Measurements from ENCODE around the gene DEUP1.
"Not testable (repeated sequence)": the region's sequence is repeated elsewhere in the genome, so short reads cannot be mapped to it uniquely, and the experiment has no call there.

Gene DEUP1

DNA sequence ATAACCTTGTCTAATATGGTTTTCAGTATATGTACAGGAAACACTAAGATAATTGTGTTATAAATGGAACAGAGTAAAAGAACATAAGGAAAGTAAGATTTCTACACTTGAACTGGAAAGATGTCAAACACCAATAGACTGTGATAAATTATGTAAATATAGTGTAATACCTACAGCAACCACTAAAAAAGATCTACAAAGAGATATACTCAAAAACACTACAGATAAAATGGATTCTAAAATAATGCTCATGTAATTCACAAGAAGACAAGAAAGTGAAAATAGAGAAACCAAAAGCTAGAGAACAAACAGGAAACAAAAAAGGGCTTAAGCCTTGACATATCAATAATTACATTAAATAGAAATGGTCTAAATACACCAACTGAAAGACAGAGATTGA lies 30.9 kb downstream of the DEUP1 start:
- DNase-seq = no peak

DNA sequence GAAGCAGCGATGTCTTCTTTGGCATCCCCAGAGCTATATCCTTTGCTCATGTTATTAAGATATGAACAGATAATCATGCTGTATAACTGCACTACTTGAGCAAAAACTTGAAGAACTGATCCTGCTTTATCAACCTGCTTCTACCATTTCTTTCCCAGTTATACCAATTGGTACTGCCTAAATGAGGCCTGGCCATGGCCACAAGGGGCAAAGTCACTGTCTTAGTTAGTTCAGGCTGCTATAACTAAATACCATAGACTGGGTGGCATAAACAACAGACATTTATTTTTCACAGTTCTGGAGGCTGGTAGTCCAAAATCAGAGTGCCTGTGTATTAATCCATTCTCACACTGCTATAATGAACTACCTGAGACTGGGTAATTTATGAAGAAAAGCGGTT lies 37.5 kb downstream of the DEUP1 start:
- no peak for DNase-seq

DNA sequence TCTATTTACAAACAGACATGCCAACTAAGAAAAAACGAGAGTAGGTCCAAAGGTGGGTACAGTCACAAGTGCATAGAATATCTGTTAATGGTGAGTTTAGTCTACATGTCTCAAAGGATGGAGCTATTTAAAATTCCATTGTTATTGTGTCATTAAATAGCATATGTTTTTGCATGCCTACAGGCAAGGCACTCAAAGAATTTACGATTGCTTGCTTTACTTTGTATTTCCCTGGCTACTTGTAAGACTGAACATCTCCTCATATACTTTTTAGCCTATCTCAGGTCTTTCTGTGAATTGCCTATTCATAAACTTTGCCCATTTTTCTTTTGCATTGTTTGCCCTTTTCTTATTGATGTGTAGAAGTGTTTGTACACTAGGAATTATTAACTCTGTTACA lies 39.7 kb downstream of the DEUP1 start:
- no peak for DNase-seq

DNA sequence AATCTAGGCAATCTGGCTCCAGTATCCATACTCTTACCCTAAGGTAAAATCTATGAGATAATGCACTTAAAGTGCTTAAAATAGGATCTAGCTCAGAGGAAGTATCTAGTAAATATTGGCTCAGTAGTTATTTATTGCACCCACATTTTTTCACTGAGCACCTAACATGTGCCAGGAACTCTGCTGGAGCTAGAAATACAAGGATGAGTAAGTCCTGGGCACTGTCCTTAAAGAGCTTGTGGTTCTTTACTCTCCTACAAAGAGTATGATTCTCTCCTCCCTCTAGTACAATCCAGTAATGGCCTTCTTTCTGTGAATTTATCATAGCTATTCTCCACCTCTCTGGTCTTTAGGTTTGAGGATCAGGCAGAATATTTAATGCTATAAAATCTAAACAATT lies 59.2 kb downstream of the DEUP1 start:
- DNase-seq = no peak

DNA sequence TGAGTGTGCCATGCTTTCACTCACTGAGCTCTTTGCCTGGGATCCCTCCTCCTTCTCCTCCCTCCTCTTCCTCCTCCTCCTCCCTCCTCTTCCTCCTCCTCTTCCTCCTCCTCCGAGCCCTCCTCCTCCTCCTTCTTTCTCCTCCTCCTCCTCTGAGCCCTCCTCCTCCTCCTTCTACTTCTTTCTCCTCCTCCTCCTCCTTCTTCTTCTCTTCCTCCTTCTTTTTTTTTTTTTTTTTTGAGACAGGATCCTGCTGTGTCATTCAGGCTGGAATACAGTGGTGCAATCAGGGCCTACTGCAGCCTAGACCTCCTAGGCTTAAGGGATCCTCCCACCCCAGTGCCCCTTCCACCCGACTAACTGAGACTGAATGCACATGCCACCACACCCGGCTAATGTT lies 62.3 kb downstream of the DEUP1 start:
- DNase-seq = no peak

DNA sequence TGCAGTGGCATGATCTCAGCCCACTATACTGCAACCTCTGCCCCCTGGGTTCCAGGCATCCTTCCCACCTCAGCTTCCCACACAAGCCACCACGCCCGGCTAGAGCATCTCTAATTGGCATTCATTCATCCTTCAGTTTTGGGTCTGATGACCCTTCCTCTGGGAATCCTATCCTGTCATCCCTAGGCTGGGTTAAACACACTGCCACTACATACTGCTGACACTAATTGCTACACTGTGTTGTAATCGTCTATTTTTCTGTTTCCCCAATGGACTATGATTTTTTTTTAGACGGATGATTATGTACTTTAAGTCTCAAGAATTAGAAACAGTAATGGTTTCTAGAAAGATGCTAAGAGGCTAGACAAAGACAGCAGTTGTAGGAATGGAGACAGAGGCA lies 62.8 kb downstream of the DEUP1 start:
- DNase-seq = no peak

DNA sequence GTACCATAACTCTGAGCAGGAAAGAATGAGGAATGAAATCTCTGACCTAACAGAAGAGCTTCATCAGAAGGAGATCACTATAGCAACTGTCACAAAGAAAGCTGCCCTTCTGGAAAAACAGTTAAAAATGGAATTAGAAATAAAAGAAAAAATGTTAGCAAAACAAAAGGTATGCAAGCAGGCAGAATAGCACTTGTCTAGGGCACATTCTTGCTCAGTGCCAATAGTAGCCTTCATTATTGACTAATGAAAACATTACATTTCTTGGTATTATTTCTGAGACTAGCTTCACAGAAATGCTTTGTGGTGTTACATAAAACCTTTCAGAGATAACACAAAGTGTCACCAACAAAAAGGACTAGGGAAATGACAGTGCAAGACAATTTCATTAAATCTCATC lies 63.9 kb downstream of the DEUP1 start:
- DNase-seq = no peak

DNA sequence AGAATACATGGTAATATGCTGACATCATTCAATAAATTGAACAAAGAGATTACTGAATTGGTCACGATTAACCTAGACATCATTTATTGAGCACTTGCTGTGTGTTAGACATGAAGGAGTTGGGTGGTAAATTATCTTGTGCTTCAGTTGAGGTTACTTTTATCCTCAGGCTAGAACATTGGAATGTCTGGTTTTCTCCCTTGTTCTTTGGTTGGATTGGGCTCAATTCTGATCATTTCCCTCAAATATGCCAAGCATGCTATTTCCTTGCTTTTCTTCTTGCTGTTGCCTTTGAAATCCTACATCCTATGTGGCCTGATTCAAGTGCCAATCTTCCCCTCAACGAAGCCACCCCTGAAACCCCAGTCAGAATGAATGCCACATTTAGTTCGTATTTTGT lies 65.8 kb downstream of the DEUP1 start:
- no peak for DNase-seq

DNA sequence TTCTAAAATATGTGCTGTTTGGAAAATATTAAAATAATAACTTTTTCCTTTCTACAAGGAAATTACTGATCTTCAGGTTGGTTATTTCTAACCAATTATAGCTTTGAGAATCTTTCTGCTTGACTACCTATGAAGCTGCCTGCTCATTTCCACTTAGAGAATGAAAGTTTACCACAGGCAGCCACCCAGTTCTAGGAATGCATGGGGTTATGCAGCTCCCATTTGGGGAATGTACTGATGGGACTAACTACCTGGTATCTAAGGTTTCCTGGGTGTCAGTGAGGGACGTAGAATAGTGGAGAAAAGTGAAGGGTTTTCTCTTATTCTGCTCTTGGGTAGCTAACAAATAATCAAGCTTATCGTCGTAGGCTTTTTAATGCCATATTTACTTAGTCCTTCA lies 73.4 kb downstream of the DEUP1 start:
- DNase-seq = no peak

DNA sequence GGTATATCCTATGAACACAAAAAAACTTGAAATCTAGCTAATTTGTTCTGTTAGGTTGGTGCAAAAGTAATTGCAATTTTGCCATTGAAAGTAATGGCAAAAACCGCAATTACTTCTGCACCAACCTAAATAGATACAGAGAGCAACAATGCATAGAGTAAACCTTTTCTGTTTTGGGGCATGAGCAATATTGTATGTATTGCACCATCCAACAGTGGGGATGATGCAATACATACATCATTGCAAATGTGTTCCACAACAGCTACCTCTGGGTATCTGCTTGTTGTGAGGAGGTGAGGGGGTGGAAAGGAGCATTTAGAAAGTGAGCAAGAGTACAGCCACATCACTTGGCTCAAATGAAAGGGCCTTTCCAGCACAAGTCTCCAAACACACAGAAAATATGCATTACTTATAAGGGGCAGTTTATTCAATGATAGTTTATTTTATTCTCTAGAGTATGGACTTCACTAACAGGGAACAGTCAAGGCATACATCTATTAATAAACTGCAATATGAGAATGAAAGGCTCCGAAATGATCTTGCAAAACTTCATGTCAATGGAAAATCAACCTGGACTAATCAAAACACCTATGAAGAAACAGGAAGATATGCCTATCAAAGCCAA lies 77.3 kb downstream of the DEUP1 start:
- DNase-seq = no peak

DNA sequence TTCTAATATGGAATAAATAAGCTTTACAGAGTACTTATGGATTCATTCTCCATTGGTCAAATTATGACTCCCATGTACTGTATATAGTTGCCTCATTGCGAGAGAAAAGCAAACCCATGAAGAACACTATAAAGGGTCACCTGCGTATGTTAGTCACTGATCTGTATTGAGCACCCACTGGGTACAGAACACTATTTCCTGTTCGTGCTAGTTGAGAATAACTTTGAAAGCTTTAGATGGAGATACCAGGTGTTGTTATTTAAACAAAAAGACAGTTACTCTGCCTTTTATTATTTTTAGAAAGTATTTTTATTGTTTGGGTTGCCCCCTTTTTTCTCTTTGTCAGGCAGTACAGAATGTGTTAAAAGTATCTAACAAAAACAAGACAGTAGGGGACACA lies 79.9 kb downstream of the DEUP1 start:
- DNase-seq = no peak

DNA sequence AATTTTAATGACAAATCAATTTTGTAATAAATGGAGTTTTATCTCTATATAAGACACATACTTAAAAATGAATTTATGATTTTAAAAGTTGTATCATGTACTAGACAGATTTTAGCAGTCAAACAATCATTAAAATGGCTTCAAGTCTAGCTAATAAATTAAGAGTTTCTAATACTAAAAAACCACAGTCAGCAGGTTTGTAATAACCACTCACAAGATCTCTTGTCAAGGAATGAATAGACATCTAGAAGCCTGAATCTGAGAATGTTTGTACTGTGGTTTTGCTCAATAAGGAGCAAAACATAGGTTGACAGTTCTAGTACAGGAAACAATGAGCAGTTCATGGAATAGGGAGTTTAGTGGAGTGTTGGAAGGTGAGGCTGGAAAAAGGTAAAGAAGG lies 81.2 kb downstream of the DEUP1 start:
- DNase-seq = no peak

DNA sequence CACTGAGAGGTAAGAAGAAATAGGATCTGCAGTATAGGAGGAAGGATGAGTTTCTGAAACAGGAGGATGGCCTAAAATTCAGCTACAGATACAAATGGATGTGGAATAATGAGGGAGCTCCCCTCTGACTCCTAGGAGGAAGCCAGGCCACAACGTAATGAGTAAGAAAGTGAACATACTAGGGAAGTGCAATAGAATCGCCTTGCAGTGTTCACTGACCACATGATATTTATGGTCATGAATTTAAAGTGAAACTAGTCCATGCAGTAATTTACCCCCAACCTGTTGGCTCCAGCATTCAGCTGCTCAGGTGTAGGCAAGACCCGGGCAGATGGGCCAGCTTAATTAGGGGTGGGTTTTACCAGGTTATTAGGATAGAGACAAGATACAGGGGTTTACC lies 101.7 kb downstream of the DEUP1 start:
- DNase-seq = no peak

DNA sequence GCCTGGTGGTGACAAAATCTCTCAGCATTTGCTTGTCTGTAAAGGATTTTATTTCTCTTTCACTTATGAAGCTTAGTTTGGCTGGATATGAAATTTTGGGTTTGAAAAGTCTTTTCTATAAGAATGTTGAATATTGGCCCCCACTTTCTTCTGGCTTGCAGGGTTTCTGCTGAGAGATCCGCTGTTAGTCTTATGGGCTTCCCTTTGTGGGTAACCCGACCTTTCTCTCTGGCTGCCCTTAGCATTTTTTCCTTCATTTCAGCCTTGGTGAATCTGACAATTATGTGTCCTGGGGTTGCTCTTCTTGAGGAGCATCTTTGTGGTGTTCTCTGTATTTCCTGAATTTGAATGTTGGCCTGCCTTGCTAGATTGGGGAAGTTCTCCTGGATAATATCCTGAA lies 112.7 kb downstream of the DEUP1 start:
- not testable (repeated sequence) for DNase-seq

DNA sequence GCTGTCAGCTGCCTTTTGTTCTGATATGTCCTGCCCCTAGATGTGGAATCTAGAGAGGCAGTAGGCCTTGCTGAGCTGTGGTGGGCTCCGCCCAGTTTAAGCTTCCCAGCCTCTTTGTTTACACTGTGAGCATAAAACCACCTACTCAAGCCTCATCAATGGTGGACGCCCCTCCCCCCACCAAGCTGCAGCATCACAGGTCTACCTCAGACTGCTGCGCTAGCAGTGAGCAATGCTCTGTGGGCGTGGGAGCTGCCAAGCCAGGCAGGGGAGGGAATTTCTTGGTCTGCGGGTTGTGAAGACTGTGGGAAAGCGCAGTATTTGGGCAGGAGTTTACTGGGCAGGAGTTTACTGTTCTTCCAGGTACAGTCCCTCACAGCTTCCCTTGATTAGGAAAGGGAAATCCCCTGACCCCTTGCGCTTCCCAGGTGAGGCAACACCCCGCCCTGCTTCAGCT lies 114.1 kb downstream of the DEUP1 start:
- DNase-seq = no peak

DNA sequence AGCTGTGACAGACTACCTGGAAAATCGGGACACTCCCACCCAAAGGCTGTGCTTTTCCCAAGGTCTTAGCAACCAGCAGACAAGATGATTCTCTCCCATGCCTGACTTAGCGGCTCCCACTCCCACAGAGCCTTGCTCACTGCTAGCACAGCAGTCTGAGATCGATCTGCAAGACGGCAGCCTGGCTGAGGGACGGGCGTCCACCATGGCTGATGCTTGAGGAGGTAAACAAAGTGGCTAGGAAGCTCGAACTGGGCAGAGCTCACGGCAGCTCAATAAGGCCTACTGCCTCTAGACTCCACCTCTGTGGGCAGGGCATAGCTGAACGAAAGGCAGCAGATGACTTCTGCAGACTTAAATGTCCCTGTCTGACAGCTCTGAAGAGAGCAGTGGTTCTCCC lies 127.7 kb downstream of the DEUP1 start:
- DNase-seq = no peak

DNA sequence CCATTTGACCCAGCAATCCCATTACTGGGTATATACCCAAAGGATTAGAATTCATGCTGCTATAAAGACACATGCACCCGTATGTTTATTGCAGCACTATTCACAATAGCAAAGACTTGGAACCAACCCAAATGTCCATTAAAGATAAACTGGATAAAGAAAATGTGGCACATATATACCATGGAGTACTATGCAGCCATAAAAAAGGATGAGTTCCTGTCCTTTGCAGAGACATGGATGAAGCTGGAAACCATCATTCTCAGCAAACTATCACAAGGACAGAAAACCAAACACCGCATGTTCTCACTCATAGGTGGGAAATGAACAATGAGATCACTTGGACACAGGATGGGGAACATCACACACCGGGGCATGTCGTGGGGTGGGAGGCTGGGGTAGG lies 133.1 kb downstream of the DEUP1 start:
- DNase-seq = not testable (repeated sequence)

DNA sequence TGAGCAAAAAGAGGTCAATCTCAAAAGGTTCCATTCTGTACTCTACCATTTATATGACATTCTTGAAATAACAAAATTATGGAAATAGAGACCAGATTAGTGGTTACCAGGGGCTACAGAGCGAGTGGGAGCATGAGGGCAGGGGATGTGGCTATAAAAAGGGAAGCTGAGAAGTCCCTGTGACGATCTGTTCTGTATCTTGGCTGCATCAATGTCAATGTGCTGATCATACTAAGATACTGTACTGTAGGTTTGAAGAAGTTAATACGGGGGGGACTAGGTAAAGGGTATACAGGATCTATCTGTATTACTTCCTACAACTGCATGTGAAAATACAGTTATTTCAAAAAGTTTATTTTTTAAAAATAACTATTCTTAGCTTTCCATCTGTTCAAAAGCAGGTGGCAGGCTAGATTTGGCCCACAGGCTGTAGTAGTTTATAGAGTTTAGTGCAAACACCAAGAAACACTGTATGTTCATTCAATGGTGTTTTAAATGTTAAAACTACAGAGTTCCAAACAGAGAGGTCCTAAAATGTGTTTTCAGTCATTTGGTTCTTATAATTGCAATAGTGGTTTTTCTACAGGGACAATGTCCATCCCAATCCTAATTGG lies 134.5 kb downstream of the DEUP1 start:
- no peak for DNase-seq

DNA sequence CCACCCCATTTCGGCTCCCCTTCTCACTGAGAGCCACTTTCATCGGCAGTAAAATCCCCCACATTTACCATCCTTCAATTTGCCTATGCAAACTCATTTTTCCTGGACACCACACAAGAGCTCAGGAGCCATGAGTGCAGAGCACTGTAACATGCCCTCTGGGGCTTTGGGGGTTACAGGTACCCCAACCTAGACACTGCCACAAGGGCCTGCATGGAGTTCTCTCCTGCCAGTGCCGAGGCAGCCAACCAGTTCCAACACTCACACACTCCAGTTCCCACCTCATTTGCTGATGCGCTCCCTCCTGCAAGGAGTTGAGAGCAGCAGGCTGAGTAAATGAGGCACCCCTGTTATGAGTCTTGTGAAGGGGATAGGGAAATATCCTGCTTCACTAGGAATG lies 136.5 kb downstream of the DEUP1 start:
- DNase-seq = no peak

DNA sequence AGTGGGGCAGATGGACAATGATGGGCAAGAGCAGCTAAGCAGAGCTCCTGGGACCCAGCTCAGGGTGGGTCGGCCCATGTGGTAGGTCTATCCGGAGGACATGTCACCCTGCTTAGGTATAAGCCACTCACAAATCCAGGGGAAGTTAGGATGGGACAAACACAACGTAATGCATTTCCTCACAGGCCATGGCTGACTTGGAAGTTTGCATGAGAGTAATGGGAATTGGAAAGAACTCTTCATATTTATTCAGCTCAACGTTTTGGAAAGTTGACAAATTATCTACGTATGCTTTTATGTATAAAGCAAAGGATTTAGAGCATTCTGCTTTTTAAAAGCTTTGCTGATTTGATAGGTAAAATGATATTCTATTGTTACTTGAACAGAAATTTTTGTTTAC lies 137.7 kb downstream of the DEUP1 start:
- DNase-seq = no peak

DNA sequence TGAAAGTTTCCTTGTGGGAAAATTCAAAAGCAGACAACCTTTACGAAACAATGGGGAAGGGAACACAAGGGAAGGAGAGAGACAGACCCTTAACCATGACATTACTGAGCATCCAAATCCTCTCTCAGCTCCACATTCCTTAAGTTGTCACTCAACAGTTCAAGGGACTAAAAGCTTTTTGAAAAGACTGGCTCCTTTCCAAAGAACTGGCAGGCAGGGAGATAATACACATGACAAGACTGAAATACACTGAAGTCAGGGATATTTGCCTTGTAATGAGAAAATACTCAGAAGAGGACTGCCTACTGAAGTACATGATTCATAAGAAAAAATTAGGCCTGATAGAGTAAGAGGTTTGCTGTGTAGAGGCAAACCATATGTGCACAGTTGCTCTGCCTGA lies 143.6 kb downstream of the DEUP1 start:
- DNase-seq = no peak

DNA sequence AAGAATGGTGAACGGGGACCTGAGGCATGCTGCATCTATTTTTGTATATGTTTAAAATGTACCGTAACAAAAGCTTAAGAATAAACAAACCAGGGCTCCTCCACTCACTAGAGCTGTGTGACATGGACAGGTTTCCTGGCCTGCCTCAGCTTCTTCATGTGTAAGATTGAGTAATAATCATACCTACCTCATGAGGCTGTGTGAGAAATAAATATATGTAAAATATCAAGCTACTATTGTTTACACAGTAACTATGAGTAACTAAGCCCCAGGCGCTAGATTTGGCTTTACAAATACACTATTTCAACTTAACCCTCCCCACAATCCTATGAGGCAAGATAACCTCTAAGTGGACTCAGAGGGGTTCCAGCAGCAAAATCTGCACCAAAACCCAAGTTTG lies 146.3 kb downstream of the DEUP1 start:
- no peak for DNase-seq

DNA sequence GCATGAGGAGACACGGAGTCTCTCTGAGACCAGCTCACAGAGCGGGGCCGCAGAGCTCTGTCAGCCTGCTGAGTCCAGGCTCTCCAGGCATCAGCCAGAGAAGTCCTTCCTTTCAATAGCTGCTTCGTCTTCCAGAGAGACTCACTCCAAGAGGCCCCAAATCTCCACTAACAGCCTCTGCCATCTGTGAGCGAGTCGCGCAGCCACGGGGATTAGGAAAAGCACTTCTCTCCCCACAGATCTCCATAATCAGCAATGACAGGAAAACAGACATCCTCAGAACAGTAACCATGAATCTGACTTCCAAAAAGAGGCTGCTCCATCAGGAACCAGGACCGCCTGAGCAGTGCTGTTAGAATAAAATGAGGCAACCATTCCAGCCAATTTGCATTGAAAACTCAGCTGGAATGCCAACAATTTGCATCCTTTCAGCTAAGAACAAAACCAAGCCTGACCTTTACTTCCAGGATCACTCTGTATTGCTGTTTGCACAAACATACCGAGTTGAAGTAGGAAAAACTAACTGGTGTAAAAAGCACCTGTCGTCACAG lies 147.2 kb downstream of the DEUP1 start:
- DNase-seq = no peak

DNA sequence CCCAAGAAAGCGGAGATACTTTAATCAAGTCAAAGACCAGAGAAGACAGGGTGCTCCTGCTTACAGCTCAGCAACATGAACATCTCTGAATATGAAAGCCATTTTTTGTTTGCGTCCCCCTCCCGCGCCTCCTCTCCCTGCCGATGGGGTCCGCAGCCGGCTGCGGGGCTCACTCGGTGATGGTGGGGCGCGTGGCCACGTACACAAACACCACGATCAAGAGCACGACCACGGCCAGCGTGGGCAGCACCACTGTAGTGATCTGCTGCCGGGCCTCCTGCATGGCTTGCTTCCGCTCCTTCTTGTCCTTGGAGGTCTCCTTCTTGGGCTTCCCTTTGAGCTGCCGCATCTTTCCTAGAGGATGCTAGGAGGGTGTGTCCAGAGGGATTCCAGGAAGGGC lies 148.3 kb downstream of the DEUP1 start:
- no peak for DNase-seq

DNA sequence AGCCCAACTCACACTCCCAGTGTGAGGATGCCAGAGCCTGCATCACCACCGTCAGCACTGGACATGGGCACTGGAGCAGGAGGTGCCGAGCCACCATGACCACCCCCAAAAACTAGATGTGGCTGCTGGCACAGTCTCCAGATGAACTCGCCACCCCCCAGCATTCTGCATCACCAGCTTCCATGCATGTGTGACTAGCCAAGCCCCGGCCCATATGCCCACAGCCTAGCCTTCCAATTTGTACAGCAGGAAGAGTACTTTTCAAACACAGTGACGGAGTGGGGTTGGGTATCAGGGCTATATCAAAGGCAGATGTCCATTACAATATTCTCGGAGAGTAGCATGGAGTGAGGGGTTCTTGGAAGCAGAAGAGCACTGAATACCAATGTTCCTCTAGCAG lies 149.7 kb downstream of the DEUP1 start:
- DNase-seq = no peak
